ENCODE data around the gene ROS1.

DNA sequence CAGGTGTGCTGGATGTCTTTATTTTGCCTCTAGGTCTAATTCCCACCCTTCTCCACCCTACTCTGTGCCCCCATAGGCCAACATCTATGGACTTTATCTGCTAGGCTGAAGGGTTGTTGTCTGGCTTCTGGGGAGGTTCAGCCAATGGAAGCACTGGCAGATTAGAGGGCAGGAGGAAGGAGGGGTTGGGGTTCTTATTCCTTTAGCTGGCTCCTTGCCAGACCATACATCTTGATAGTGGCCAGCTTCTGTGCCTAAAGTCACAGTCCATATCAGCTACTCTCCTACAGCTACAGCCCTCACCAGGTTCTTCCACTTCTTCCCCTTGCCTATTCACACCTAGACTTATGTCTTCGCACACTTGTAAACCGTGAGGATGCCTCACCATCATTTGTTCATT is 41.1 kb downstream of the ROS1 start:
- TF ChIP-seq, protein P1, sequence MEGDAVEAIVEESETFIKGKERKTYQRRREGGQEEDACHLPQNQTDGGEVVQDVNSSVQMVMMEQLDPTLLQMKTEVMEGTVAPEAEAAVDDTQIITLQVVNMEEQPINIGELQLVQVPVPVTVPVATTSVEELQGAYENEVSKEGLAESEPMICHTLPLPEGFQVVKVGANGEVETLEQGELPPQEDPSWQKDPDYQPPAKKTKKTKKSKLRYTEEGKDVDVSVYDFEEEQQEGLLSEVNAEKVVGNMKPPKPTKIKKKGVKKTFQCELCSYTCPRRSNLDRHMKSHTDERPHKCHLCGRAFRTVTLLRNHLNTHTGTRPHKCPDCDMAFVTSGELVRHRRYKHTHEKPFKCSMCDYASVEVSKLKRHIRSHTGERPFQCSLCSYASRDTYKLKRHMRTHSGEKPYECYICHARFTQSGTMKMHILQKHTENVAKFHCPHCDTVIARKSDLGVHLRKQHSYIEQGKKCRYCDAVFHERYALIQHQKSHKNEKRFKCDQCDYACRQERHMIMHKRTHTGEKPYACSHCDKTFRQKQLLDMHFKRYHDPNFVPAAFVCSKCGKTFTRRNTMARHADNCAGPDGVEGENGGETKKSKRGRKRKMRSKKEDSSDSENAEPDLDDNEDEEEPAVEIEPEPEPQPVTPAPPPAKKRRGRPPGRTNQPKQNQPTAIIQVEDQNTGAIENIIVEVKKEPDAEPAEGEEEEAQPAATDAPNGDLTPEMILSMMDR (IDR thresholded peaks at IDR 0.05 in 4 of 5, conservative IDR thresholded peaks at IDR 0.05 in 1 of 5) = no peak
- TF ChIP-seq POLR2A (IDR thresholded peaks at IDR 0.05) = no peak

Measured in gastrocnemius medialis (tissue), 4 donors.